Measurements from ENCODE around the gene CCL7.

Gene CCL7

GRCh38 chr17:34254146-34254545 is 15.9 kb upstream of the CCL7 start:
- Histone ChIP-seq H3K9ac (ENCODE audit: insufficient read length, low read depth) (no peak overlapping the region), H3K4me3 (ENCODE audit: insufficient read length, low read depth) (no peak overlapping the region), H3K4me1 (ENCODE audit: insufficient read depth, insufficient read length) (peaks cover 6% of the 10 kb centered on the region), H3K36me3 (ENCODE audit: insufficient read depth, insufficient read length, low read length) (peaks cover 11% of the 10 kb centered on the region), H3K9me3 (ENCODE audit: insufficient read depth, low read length) (no peaks in the 10 kb centered on the region), H3K27me3 (ENCODE audit: insufficient read depth, insufficient read length) (no peaks in the 10 kb centered on the region)
- TF ChIP-seq SUZ12 (IDR thresholded peaks at IDR 0.05; ENCODE audit: extremely low read depth, insufficient read depth, insufficient read length) = no peak
- TF ChIP-seq ZNF274 (IDR thresholded peaks at IDR 0.05; ENCODE audit: low read depth, low read length) = no peak
- TF ChIP-seq YY1 (IDR thresholded peaks at IDR 0.05; ENCODE audit: insufficient read depth, insufficient read length) = no peak
- DNase-seq (ENCODE audit: low read depth, low spot score) = no peak

- peak within 1 kb of the TSS; percentile 61 for H3K4me3 ChIP-seq (ENCODE audit: insufficient read length, low read depth)
- TF ChIP-seq SUZ12 (IDR thresholded peaks at IDR 0.05; ENCODE audit: extremely low read depth, insufficient read depth, insufficient read length) (no peak), YY1 (IDR thresholded peaks at IDR 0.05; ENCODE audit: insufficient read depth, insufficient read length) (no peak), ZNF274 (IDR thresholded peaks at IDR 0.05; ENCODE audit: low read depth, low read length) (no peak)
- DNase-seq (ENCODE audit: low read depth, low spot score) = peak; percentile 67
- peaks cover 6% of the 10 kb centered on the region for H3K4me1 ChIP-seq (ENCODE audit: insufficient read depth, insufficient read length)
- H3K9me3 ChIP-seq (ENCODE audit: insufficient read depth, low read length) = no peaks in the 10 kb centered on the region
- no peaks in the 10 kb centered on the region for H3K27me3 ChIP-seq (ENCODE audit: insufficient read depth, insufficient read length)
- peaks cover 11% of the 10 kb centered on the region for H3K36me3 ChIP-seq (ENCODE audit: insufficient read depth, insufficient read length, low read length)
- H3K9ac ChIP-seq (ENCODE audit: insufficient read length, low read depth) = peak within 1 kb of the TSS; percentile 62
Measured at GRCh38 chr17:34254651-34255380, 15.2 kb upstream of the CCL7 start, which contains the start of gene CCL2. Gene CCL2 (plus strand): TSS chr17:34255285. CDS start chr17:34255350, 65 bp downstream.

DNA sequence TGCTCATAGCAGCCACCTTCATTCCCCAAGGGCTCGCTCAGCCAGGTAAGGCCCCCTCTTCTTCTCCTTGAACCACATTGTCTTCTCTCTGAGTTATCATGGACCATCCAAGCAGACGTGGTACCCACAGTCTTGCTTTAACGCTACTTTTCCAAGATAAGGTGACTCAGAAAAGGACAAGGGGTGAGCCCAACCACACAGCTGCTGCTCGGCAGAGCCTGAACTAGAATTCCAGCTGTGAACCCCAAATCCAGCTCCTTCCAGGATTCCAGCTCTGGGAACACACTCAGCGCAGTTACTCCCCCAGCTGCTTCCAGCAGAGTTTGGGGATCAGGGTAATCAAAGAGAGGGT is 14.7 kb upstream of the CCL7 start:
- Histone ChIP-seq H3K9me3 (ENCODE audit: insufficient read depth, low read length) (no peaks in the 10 kb centered on the region), H3K36me3 (ENCODE audit: insufficient read depth, insufficient read length, low read length) (peaks cover 11% of the 10 kb centered on the region), H3K4me3 (ENCODE audit: insufficient read length, low read depth) (peak overlapping the region; percentile 61), H3K9ac (ENCODE audit: insufficient read length, low read depth) (peak overlapping the region; percentile 62), H3K27me3 (ENCODE audit: insufficient read depth, insufficient read length) (no peaks in the 10 kb centered on the region), H3K4me1 (ENCODE audit: insufficient read depth, insufficient read length) (peaks cover 6% of the 10 kb centered on the region)
- TF ChIP-seq YY1 (IDR thresholded peaks at IDR 0.05; ENCODE audit: insufficient read depth, insufficient read length) = no peak
- TF ChIP-seq SUZ12 (IDR thresholded peaks at IDR 0.05; ENCODE audit: extremely low read depth, insufficient read depth, insufficient read length) = no peak
- no peak for TF ChIP-seq ZNF274 (IDR thresholded peaks at IDR 0.05; ENCODE audit: low read depth, low read length)
- no peak for DNase-seq (ENCODE audit: low read depth, low spot score)

GRCh38 chr17:34255841-34256240 is 14.2 kb upstream of the CCL7 start:
- peak overlapping the region; percentile 61 for H3K4me3 ChIP-seq (ENCODE audit: insufficient read length, low read depth)
- no peaks in the 10 kb centered on the region for H3K27me3 ChIP-seq (ENCODE audit: insufficient read depth, insufficient read length)
- TF ChIP-seq SUZ12 (IDR thresholded peaks at IDR 0.05; ENCODE audit: extremely low read depth, insufficient read depth, insufficient read length) = no peak
- TF ChIP-seq YY1 (IDR thresholded peaks at IDR 0.05; ENCODE audit: insufficient read depth, insufficient read length) = no peak
- TF ChIP-seq ZNF274 (IDR thresholded peaks at IDR 0.05; ENCODE audit: low read depth, low read length) = no peak
- H3K4me1 ChIP-seq (ENCODE audit: insufficient read depth, insufficient read length) = peaks cover 4% of the 10 kb centered on the region
- H3K36me3 ChIP-seq (ENCODE audit: insufficient read depth, insufficient read length, low read length) = peaks cover 11% of the 10 kb centered on the region
- DNase-seq (ENCODE audit: low read depth, low spot score) = no peak
- peak overlapping the region; percentile 62 for H3K9ac ChIP-seq (ENCODE audit: insufficient read length, low read depth)
- no peaks in the 10 kb centered on the region for H3K9me3 ChIP-seq (ENCODE audit: insufficient read depth, low read length)

DNA sequence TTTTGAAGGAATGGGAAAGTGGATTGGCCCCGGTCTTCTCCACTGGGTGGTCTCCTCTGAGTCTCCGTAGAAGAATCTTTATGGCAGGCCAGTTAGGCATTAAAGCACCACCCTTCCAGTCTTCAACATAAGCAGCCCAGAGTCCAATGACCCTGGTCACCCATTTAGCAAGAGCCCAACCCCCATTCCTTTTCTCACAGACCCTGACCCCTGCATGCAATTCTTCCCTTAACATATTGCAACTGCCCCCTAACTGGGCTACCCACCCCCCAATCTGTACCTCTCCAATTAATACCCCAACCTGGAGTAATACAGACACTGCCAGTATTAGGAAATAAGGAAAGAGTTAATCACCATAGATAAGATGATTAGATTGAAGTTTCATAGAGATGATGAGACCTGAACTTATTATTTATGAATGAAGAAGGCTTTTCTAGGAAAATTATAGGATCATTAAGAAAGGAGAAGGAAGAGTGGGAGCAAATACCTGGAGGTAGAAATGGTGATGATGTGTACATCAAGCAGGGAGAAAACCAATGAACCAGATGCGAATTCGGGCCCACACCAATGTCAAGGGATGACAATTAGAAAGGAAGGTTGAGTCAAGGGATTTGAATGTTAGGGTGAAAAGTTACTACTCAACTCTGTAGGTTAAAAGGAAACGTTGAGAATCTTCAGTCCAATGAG is 12.6 kb upstream of the CCL7 start:
- Histone ChIP-seq H3K4me3 (ENCODE audit: insufficient read length, low read depth) (no peak overlapping the region), H3K9ac (ENCODE audit: insufficient read length, low read depth) (no peak overlapping the region), H3K27me3 (ENCODE audit: insufficient read depth, insufficient read length) (no peaks in the 10 kb centered on the region), H3K36me3 (ENCODE audit: insufficient read depth, insufficient read length, low read length) (peaks cover 11% of the 10 kb centered on the region), H3K4me1 (ENCODE audit: insufficient read depth, insufficient read length) (peaks cover 2% of the 10 kb centered on the region), H3K9me3 (ENCODE audit: insufficient read depth, low read length) (no peaks in the 10 kb centered on the region)
- TF ChIP-seq YY1 (IDR thresholded peaks at IDR 0.05; ENCODE audit: insufficient read depth, insufficient read length) = no peak
- no peak for TF ChIP-seq SUZ12 (IDR thresholded peaks at IDR 0.05; ENCODE audit: extremely low read depth, insufficient read depth, insufficient read length)
- no peak for TF ChIP-seq ZNF274 (IDR thresholded peaks at IDR 0.05; ENCODE audit: low read depth, low read length)
- DNase-seq (ENCODE audit: low read depth, low spot score) = no peak

DNA sequence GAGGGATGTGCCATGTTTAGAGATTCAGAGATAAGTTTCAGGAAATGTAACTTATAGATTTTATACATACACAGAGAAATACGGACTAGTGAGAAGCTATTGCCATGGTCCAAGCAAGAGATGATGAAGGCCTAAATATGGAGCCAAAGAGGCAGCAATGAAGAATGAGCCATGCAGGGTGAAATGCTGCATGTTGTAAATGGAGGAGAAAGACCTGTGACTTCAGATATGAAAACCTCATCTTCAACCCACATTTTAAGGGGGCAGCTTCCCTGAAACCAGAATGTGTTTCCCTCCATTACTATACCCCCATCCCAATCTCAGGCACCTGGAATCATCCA is 12.1 kb upstream of the CCL7 start:
- no peak for DNase-seq (ENCODE audit: low read depth, low spot score)
- Histone ChIP-seq H3K9ac (ENCODE audit: insufficient read length, low read depth) (no peak overlapping the region), H3K36me3 (ENCODE audit: insufficient read depth, insufficient read length, low read length) (peaks cover 11% of the 10 kb centered on the region), H3K27me3 (ENCODE audit: insufficient read depth, insufficient read length) (no peaks in the 10 kb centered on the region), H3K4me3 (ENCODE audit: insufficient read length, low read depth) (no peak overlapping the region), H3K9me3 (ENCODE audit: insufficient read depth, low read length) (no peaks in the 10 kb centered on the region), H3K4me1 (ENCODE audit: insufficient read depth, insufficient read length) (peaks cover 2% of the 10 kb centered on the region)
- TF ChIP-seq SUZ12 (IDR thresholded peaks at IDR 0.05; ENCODE audit: extremely low read depth, insufficient read depth, insufficient read length) (no peak), YY1 (IDR thresholded peaks at IDR 0.05; ENCODE audit: insufficient read depth, insufficient read length) (no peak), ZNF274 (IDR thresholded peaks at IDR 0.05; ENCODE audit: low read depth, low read length) (no peak)

DNA sequence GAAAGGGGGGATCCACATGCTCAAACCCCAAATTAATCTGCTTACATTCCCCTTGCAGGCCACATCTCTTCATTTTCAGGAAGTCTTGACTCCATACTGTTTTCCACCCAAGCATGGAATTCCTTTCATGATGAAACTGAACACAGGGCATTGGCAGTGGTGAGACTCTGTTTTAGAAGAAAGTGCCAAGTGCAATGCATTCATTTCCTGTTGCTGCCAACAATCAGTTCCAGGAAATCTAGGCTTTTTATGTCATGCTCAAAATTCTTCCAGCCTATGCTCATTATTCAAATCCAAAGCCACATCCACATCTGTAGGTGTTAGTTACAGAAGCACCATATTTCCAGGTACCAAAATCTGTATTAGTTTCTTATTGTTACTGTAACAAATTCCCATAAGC is 10.9 kb upstream of the CCL7 start:
- no peaks in the 10 kb centered on the region for H3K27me3 ChIP-seq (ENCODE audit: insufficient read depth, insufficient read length)
- H3K4me3 ChIP-seq (ENCODE audit: insufficient read length, low read depth) = no peak overlapping the region
- DNase-seq (ENCODE audit: low read depth, low spot score) = no peak
- TF ChIP-seq SUZ12 (IDR thresholded peaks at IDR 0.05; ENCODE audit: extremely low read depth, insufficient read depth, insufficient read length) = no peak
- no peak for TF ChIP-seq ZNF274 (IDR thresholded peaks at IDR 0.05; ENCODE audit: low read depth, low read length)
- TF ChIP-seq YY1 (IDR thresholded peaks at IDR 0.05; ENCODE audit: insufficient read depth, insufficient read length) = no peak
- H3K9ac ChIP-seq (ENCODE audit: insufficient read length, low read depth) = no peak overlapping the region
- peaks cover 2% of the 10 kb centered on the region for H3K4me1 ChIP-seq (ENCODE audit: insufficient read depth, insufficient read length)
- peaks cover 11% of the 10 kb centered on the region for H3K36me3 ChIP-seq (ENCODE audit: insufficient read depth, insufficient read length, low read length)
- H3K9me3 ChIP-seq (ENCODE audit: insufficient read depth, low read length) = no peaks in the 10 kb centered on the region

Data from NT2/D1 (cell line).